Vagina (tissue), 2 donors: ENCODE data around the gene RASD1. TPM values are rescaled to one million over a fixed set of nuclear protein-coding genes. Genes with fewer than 3 reads are reported as not detected.

ENCODE experiments used
- DNase-seq, 2 donors: peaks; one replicate each; pipeline ENCODE4 v3.0.0-alpha.2; 2017; ENCODE audit errors: extremely low spot score in 2 of 2
- H3K27ac ChIP-seq: fragments of 200-600 bp; sonication (generic); one replicate; pipeline ENCODE4 v1.5.1; 2019
- H3K27me3 ChIP-seq: fragments of 200-600 bp; sonication (generic); one replicate; pipeline ENCODE4 v1.5.1; 2019
- H3K36me3 ChIP-seq, 2 donors: fragments of 200-600 bp; sonication (generic); one replicate each; pipeline ENCODE4 v1.5.1; 2017 to 2019
- H3K4me1 ChIP-seq: fragments of 200-600 bp; sonication (generic); one replicate; pipeline ENCODE4 v1.5.1; 2019
- H3K4me3 ChIP-seq, 2 donors: fragments of 200-600 bp; sonication (generic); 1 replicate in 1 of 2; 2 replicates in 1 of 2; pipeline ENCODE4 v1.5.1; 2016 to 2019
- H3K9me3 ChIP-seq: fragments of 200-600 bp; sonication (generic); one replicate; pipeline ENCODE4 v1.5.1; 2019
- CTCF ChIP-seq, 3 experiments: fragments of 450-650 bp in 2 of 3; fragments of 200-600 bp in 1 of 3; sonication (generic) in 1 of 3; IDR thresholded peaks; one replicate each; pipeline ENCODE4 v1.5.1; 2017 to 2019; ENCODE audit warnings: antibody characterized with exemption in 3 of 3, mild to moderate bottlenecking in 2 of 3, moderate library complexity in 2 of 3
- POLR2A ChIP-seq, 2 donors: fragments of 450-650 bp; IDR thresholded peaks; one replicate each; pipeline ENCODE4 v1.6.1; 2017; ENCODE audit warnings: antibody characterized with exemption in 2 of 2, mild to moderate bottlenecking in 2 of 2, moderate library complexity in 2 of 2
- POLR2AphosphoS5 ChIP-seq, 2 donors: sonication (generic); formaldehyde crosslinking; IDR thresholded peaks; one replicate each; pipeline ENCODE4 v1.9.0; 2017; ENCODE audit warnings: antibody characterized with exemption in 2 of 2, mild to moderate bottlenecking in 2 of 2, low read depth in 1 of 2; ENCODE audit not compliant: insufficient read depth in 1 of 2
- intact Hi-C: fragments of 100-400 bp; cut with DNase I; formaldehyde crosslinking; loops from one replicate; pipeline ENCODE4 v1.15.1; 2023
- total RNA-seq: library from RNA; depleted of rRNA; stranded (reverse); fragments of >200 nt; gene quantifications from one replicate; pipeline ENCODE4 v1.2.3, GENCODE V29; 2016

RASD1 gene
- total RNA-seq, 1 donor from 2014 or later, result 227 TPM

DNA sequence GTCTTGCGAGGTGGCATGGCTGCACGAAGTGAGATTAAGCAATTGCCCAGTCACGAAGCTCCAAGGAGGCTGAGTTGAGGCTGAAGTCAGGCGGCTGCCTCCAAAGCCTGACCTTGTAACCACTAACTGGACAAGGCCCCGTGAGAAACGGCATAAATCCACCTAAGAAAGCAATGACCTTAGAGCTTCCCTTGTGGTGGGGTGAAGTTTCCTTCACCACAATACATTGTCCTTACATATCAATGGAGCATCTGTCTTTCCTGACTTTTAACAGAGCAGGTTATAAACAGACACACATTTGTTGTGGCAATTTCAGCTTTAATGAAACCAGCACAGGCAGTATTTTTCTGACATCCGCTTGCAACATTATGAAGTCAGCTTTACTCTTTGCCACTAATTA lies 21.9 kb downstream of the RASD1 start:
- intact Hi-C loops, result no loop called here
- no peak for DNase-seq
- Histone ChIP-seq H3K27me3 (no peaks in the 10 kb centered on the region), H3K9me3 (no peaks in the 10 kb centered on the region), H3K4me1 (peaks cover 31% of the 10 kb centered on the region), H3K4me3 (no peak overlapping the region), H3K36me3 (no peaks in the 10 kb centered on the region), H3K27ac (no peak overlapping the region)
- TF ChIP-seq POLR2A (IDR thresholded peaks at IDR 0.05), result no peak
- no peak for TF ChIP-seq CTCF (IDR thresholded peaks at IDR 0.05)
- no peak for TF ChIP-seq POLR2AphosphoS5 (IDR thresholded peaks at IDR 0.05; ENCODE audit: insufficient read depth in 1 of 2, low read depth in 1 of 2)

DNA sequence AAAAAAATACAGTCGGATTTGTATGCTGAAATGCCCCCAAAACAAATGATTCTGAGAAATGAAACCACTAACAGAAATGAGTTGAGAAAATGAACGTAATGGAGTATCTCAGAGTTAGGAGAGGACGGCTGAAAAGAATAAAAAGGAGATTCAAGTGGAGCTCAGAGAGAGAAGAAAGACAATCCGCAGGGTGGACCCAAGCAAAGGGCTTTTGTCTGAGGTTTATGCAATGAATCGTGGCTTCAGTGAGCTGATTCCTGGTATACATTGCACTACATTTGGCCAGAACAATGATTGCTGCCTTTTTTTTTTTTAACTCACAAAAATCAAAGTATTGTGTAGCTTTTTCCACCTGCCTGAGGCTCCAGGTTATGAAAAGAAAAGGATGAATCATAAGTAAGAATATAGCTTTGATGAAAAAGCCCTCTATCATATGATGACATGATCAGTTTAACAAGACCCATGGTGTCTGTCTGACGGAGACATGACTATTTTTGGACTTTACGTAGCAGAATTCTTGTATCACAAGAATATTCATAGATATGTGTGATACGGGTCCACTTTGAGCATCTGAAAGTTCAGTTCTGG lies 23.8 kb downstream of the RASD1 start:
- Histone ChIP-seq H3K9me3 (no peaks in the 10 kb centered on the region), H3K4me1 (peaks cover 12% of the 10 kb centered on the region), H3K4me3 (no peak overlapping the region), H3K36me3 (no peaks in the 10 kb centered on the region), H3K27me3 (no peaks in the 10 kb centered on the region), H3K27ac (no peak overlapping the region)
- TF ChIP-seq POLR2AphosphoS5 (IDR thresholded peaks at IDR 0.05; ENCODE audit: insufficient read depth in 1 of 2, low read depth in 1 of 2) (no peak), POLR2A (IDR thresholded peaks at IDR 0.05) (no peak), CTCF (IDR thresholded peaks at IDR 0.05) (no peak)
- intact Hi-C loops, result no loop called here
- DNase-seq, result no peak

- Histone ChIP-seq H3K27ac (no peak overlapping the region), H3K27me3 (no peaks in the 10 kb centered on the region), H3K4me1 (no peaks in the 10 kb centered on the region), H3K36me3 (no peaks in the 10 kb centered on the region), H3K4me3 (no peak overlapping the region), H3K9me3 (no peaks in the 10 kb centered on the region)
- intact Hi-C loops, result no loop called here
- TF ChIP-seq POLR2A (IDR thresholded peaks at IDR 0.05) (no peak), POLR2AphosphoS5 (IDR thresholded peaks at IDR 0.05; ENCODE audit: insufficient read depth in 1 of 2, low read depth in 1 of 2) (no peak), CTCF (IDR thresholded peaks at IDR 0.05) (no peak)
- DNase-seq, result no peak
Observed at GRCh38 chr17:17469996-17470395, 26.2 kb downstream of the RASD1 start.

DNA sequence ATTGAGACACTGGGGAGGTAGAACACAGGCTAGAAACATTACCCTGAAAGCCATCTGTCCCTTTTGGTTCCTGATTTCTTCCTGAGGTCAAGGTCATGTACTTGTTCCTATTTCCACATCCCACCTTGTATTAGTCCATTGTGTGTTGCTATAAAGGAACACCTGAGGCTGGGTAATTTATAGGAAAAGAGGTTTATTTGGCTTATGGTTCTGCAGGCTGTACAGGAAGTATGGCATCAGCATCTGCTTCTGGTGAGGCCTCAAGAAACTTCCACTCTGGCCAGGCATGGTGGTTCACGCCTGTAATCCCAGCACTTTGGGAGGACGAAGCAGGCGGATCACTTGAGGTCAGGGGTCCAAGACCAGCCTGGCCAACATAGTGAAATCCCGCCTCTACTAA lies 26.8 kb downstream of the RASD1 start:
- no peaks in the 10 kb centered on the region for H3K36me3 ChIP-seq
- no peaks in the 10 kb centered on the region for H3K27me3 ChIP-seq
- TF ChIP-seq POLR2A (IDR thresholded peaks at IDR 0.05) (no peak), CTCF (IDR thresholded peaks at IDR 0.05) (no peak), POLR2AphosphoS5 (IDR thresholded peaks at IDR 0.05; ENCODE audit: insufficient read depth in 1 of 2, low read depth in 1 of 2) (no peak)
- no peak for DNase-seq
- no peak overlapping the region for H3K27ac ChIP-seq
- H3K4me1 ChIP-seq, result no peaks in the 10 kb centered on the region
- H3K9me3 ChIP-seq, result no peaks in the 10 kb centered on the region
- intact Hi-C loops, result no loop called here
- no peak overlapping the region for H3K4me3 ChIP-seq

DNA sequence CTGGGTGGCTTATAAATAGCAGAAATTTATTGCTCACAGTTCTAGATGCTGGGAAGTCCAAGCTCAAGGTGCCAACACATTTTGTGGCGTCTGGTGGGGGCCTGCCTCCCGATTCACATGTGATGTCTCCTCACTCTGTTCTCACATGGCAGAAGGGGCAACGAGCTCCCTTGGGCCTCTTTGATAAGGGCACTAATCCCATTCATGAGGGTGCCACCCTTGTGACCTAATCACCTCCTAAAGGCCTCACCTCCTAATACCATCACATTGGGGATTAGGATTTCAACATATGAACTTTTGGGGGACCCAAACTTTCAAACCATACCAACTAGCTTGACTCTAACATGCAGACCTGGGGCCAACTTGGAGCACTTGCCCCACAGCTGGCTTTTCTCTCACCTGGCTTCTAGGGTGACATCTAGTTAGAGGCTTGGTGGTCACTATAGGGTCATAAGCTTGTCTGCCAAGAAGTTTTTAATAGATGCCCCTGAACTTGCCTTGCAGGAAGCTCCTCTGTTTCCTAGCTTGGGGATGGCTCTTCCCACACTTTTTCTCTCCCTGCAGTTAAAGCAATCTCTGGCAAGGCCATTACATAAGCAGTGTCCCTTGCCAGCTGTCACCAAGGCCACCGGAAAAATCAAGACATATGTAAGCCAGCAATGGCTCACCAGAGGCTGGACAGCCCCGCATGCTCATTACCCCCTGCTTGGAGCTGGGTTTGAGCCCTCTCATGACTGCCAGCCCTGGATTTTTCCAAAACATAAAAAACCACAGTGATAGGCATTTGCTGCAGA lies 27.8 kb downstream of the RASD1 start:
- H3K9me3 ChIP-seq, result no peaks in the 10 kb centered on the region
- H3K27ac ChIP-seq, result no peak overlapping the region
- no peaks in the 10 kb centered on the region for H3K36me3 ChIP-seq
- no peaks in the 10 kb centered on the region for H3K4me1 ChIP-seq
- DNase-seq, result no peak
- TF ChIP-seq CTCF (IDR thresholded peaks at IDR 0.05) (no peak), POLR2A (IDR thresholded peaks at IDR 0.05) (no peak), POLR2AphosphoS5 (IDR thresholded peaks at IDR 0.05; ENCODE audit: insufficient read depth in 1 of 2, low read depth in 1 of 2) (no peak)
- no peak overlapping the region for H3K4me3 ChIP-seq
- intact Hi-C loops, result no loop called here
- H3K27me3 ChIP-seq, result no peaks in the 10 kb centered on the region
